Measurements from ENCODE around the gene PIP4K2C. TPM values are rescaled to one million over a fixed set of nuclear protein-coding genes. Genes with fewer than 3 reads are reported as not detected.
"Not testable (repeated sequence)": the region's sequence is repeated elsewhere in the genome, so short reads cannot be mapped to it uniquely, and the experiment has no call there.

Gene PIP4K2C
- total RNA-seq, 1 donor from 2014 or later = 17.3 TPM

DNA sequence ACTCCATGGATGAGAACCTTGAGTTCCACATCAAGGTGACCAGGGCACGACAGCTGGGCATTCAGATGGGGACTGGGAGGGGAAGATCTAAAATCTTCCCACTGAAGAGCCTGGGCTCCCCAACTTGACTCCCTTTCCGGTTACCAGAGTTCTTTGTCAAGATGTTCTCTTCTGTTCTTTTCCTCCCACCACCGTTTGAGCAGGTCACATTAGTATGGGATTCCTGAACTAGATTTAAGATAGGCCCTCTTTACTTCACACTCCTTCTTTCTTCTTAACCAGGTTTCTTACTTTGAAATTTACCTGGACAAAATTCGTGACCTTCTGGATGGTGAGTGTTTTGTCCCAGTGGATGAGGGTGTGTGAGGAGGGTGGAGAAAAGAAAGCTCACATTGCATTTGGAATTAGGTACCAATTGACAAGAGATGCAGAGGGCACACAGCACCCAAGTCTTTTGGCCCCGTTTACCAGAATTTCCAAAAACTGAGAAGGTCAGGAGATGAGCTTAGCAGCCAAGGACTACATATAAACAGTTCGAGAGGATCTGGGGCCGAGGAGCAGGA lies 26.7 kb upstream of the PIP4K2C start:
- Mint-ChIP-seq H3K36me3 (ENCODE audit: low read depth) (peaks cover 9% of the 10 kb centered on the region), H3K27ac (ENCODE audit: unreplicated experiment) (no peak overlapping the region), H3K9me3 (no peaks in the 10 kb centered on the region), H3K4me1 (no peaks in the 10 kb centered on the region), H3K4me3 (no peak overlapping the region), H3K27me3 (ENCODE audit: low read depth) (peaks cover 25% of the 10 kb centered on the region)
- no peak for DNase-seq (ENCODE audit: low read depth, low spot score)
- TF ChIP-seq, protein P1, sequence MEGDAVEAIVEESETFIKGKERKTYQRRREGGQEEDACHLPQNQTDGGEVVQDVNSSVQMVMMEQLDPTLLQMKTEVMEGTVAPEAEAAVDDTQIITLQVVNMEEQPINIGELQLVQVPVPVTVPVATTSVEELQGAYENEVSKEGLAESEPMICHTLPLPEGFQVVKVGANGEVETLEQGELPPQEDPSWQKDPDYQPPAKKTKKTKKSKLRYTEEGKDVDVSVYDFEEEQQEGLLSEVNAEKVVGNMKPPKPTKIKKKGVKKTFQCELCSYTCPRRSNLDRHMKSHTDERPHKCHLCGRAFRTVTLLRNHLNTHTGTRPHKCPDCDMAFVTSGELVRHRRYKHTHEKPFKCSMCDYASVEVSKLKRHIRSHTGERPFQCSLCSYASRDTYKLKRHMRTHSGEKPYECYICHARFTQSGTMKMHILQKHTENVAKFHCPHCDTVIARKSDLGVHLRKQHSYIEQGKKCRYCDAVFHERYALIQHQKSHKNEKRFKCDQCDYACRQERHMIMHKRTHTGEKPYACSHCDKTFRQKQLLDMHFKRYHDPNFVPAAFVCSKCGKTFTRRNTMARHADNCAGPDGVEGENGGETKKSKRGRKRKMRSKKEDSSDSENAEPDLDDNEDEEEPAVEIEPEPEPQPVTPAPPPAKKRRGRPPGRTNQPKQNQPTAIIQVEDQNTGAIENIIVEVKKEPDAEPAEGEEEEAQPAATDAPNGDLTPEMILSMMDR (conservative IDR thresholded peaks at IDR 0.05) = no peak

DNA sequence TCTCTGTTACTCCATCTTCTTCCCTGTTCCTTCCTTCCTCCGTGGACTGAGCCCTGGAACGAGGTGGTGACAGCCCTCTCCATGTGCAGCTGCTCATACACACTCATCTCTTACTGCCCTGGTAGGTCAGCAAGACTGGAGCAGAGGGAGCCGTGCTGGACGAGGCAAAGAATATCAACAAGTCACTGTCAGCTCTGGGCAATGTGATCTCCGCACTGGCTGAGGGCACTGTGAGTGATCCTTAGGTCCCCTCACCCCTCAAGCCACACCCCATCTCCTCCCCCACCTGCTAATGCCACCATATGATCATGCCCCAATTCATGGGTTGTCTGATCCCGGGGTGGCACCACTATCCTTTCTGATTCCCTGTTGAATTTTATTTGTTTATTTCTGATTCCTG lies 22.2 kb upstream of the PIP4K2C start:
- no peaks in the 10 kb centered on the region for H3K9me3 Mint-ChIP-seq
- DNase-seq (ENCODE audit: low read depth, low spot score) = no peak
- H3K27me3 Mint-ChIP-seq (ENCODE audit: low read depth) = peaks cover 9% of the 10 kb centered on the region
- H3K4me3 Mint-ChIP-seq = no peak overlapping the region
- no peak overlapping the region for H3K27ac Mint-ChIP-seq (ENCODE audit: unreplicated experiment)
- peaks cover 9% of the 10 kb centered on the region for H3K36me3 Mint-ChIP-seq (ENCODE audit: low read depth)
- H3K4me1 Mint-ChIP-seq = no peaks in the 10 kb centered on the region
- TF ChIP-seq, protein P1 (conservative IDR thresholded peaks at IDR 0.05) = no peak

DNA sequence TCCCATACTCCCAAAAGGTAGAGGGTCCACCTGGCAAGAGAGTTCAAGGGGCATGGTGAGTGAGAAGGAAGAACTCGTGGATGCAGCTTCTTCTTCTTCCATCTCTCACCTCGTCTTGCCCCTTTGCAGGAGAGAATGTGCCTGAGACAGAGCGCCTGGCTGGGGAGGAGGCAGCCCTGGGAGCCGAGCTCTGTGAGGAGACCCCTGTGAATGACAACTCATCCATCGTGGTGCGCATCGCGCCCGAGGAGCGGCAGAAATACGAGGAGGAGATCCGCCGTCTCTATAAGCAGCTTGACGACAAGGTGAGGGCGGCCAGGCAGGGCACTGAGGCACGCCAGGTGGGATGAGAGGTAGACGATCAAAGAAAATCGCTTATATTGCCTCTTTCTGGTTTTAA lies 21.1 kb upstream of the PIP4K2C start:
- H3K27ac Mint-ChIP-seq (ENCODE audit: unreplicated experiment) = peak overlapping the region; percentile 63
- no peaks in the 10 kb centered on the region for H3K4me1 Mint-ChIP-seq
- TF ChIP-seq, protein P1 (conservative IDR thresholded peaks at IDR 0.05) = no peak
- H3K9me3 Mint-ChIP-seq = no peaks in the 10 kb centered on the region
- peaks cover 3% of the 10 kb centered on the region for H3K36me3 Mint-ChIP-seq (ENCODE audit: low read depth)
- H3K4me3 Mint-ChIP-seq = no peak overlapping the region
- no peak for DNase-seq (ENCODE audit: low read depth, low spot score)
- H3K27me3 Mint-ChIP-seq (ENCODE audit: low read depth) = peaks cover under 1% of the 10 kb centered on the region

DNA sequence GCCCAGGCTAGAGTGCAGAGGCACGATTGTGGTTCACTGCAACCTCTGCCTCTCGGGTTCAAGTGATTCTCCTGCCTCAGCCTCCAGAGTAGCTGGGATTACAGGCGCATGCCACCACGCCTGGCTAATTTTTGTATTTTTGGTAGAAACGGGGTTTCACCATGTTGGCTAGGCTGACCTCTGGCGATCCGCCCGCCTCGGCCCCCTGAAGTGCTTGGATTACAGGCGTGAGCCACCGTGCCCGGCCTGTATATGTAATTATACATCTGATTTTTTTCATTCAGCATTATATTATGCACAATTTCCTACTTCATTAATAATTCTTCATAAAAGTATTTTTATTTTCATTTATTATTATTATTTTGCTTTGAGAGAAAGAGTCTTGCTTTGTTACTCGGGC lies 20.6 kb upstream of the PIP4K2C start:
- not testable (repeated sequence) for H3K4me3 Mint-ChIP-seq; H3K9me3 Mint-ChIP-seq; DNase-seq (ENCODE audit: low read depth, low spot score); H3K36me3 Mint-ChIP-seq (ENCODE audit: low read depth); H3K27me3 Mint-ChIP-seq (ENCODE audit: low read depth); H3K4me1 Mint-ChIP-seq; H3K27ac Mint-ChIP-seq (ENCODE audit: unreplicated experiment)

DNA sequence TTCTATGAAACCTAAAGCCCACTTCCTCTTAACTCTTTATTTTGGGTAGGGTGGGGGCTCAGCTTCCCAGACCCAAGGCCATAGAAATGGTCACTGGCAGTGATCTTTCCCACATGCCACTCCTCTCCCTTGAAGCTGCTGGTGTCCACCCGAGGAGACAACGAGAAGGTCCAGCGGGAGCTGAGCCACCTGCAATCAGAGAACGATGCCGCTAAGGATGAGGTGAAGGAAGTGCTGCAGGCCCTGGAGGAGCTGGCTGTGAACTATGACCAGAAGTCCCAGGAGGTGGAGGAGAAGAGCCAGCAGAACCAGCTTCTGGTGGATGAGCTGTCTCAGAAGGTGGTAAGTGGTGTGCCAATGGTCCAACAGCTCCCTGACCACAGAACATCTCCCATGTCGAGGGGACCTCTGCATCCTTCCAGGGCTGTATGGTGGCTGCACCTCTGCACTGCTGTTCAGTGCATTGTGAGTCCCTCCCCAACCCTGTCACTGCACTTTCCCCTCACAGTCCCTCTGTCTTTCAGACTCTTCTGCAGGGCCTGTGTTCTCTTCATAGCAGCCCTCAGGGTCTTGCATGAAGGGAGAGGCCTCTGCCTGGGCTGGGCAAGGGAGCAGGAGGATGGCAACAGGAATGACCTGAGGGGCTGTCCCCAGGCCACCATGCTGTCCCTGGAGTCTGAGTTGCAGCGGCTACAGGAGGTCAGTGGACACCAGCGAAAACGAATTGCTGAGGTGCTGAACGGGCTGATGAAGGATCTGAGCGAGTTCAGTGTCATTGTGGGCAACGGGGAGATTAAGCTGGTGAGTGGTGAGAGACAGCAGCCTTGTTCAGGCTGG lies 18.8 kb upstream of the PIP4K2C start:
- Mint-ChIP-seq H3K27ac (ENCODE audit: unreplicated experiment) (peak overlapping the region; percentile 46), H3K4me3 (no peak overlapping the region), H3K4me1 (no peaks in the 10 kb centered on the region), H3K9me3 (no peaks in the 10 kb centered on the region), H3K27me3 (ENCODE audit: low read depth) (no peaks in the 10 kb centered on the region), H3K36me3 (ENCODE audit: low read depth) (peaks cover 3% of the 10 kb centered on the region)
- no peak for DNase-seq (ENCODE audit: low read depth, low spot score)
- TF ChIP-seq, protein P1 (conservative IDR thresholded peaks at IDR 0.05) = no peak

DNA sequence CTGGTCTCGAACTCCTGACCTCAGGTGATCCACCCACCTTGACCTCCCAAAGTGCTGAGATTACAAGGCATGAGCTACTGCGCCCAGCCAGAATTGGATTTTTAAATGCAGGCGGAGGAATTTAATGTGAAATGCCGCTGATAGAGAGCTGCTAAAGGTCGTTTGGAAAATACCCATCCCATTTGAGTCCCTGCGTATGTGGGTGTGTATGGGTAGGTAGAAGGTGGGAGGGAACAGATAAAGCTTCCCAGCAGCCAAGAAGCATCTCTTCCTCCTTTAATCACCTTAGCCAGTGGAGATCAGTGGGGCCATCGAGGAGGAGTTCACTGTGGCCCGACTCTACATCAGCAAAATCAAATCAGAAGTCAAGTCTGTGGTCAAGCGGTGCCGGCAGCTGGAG lies 16.2 kb upstream of the PIP4K2C start:
- Mint-ChIP-seq H3K36me3 (ENCODE audit: low read depth) (no peaks in the 10 kb centered on the region), H3K27ac (ENCODE audit: unreplicated experiment) (no peak overlapping the region), H3K4me3 (no peak overlapping the region), H3K27me3 (ENCODE audit: low read depth) (no peaks in the 10 kb centered on the region), H3K4me1 (no peaks in the 10 kb centered on the region), H3K9me3 (no peaks in the 10 kb centered on the region)
- no peak for DNase-seq (ENCODE audit: low read depth, low spot score)
- TF ChIP-seq, protein P1 (conservative IDR thresholded peaks at IDR 0.05) = no peak

Measured in neural crest cell (in vitro differentiated cells).